GM21390 (cell line): Measurements from ENCODE around the gene ZC3H11A.

Experiments used
- ATAC-seq: cut with Tn5 transposase; IDR thresholded peaks from one replicate; pipeline ENCODE4 v1.9.1; 2021; ENCODE audit not compliant: unreplicated experiment

The ZC3H11A gene

GRCh38 chr1:203839081-203839480 lies 43.7 kb downstream of the ZC3H11A start:
- ATAC-seq = no peak

DNA sequence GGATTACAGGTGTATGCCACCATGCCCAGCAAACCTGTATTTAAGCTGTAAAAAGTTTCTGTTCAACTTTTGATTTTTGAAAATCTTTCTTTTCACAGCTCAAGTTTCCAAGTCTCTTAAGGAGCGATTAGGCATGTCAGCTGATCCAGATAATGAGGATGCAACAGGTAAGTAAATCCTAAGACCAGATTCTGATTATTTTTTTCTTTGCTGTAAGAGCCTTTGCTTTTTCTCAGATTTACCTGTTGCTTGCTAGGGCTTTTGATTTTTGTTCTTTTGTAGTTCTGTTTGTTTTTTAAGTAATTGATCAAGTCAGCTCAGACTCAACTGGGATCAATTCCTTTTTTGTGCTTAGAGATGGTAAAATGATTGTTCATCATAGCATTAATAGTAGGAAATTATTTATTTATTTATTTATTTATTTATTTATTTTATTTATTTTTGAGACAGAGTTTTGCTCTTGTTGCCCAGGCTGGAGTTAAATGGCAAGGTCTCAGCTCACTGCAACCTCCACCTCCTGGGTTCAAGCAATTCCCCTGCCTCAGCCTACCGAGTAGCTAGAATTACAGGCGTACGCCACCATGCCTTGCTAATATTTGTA lies 44.9 kb downstream of the ZC3H11A start:
- no peak for ATAC-seq

DNA sequence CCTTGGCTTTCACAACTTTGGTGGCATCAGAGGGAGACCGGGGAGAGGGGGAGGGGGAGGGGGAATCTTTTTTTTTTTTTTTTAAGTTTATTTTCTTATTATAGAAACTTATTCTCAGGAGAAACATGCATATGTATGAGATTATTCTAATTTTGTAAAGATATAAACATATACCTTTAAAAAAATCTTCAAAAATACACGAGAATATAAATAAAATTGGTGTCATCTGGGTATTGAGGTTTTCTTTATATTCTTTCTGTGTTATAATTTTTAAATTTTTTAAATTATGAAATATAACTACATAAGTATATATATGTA lies 47.1 kb downstream of the ZC3H11A start:
- ATAC-seq = no peak

DNA sequence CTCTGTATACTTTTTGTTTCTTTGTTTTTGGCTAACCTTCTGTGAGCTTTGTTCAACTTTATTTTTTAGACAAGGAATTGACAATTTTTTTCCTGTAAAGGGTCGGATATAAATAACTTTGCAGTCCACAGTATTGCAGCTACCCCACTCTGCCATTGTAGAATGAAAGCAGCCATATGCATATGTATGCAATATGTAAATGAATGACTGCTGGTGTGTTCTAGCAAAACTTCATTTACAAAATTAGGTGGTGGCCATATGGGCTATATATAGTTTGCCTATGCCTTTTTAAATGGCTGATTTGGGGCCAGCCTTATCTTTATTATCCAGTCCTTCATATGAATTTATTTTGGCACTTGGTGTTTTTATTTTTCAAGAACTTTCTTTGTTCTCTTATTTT lies 48.0 kb downstream of the ZC3H11A start:
- ATAC-seq = no peak
